NCI-H1694 treated with DMSO at 0.1 percent for 48 hours (cell line): ENCODE measurements around the gene RPL5.
"Not testable (repeated sequence)": the region's sequence is repeated elsewhere in the genome, so short reads cannot be mapped to it uniquely, and the experiment has no call there.

Experiments
- DNase-seq: peaks from one replicate; lab custom pipeline; 2025; lab: John Stamatoyannopoulos, UW

RPL5 gene

DNA sequence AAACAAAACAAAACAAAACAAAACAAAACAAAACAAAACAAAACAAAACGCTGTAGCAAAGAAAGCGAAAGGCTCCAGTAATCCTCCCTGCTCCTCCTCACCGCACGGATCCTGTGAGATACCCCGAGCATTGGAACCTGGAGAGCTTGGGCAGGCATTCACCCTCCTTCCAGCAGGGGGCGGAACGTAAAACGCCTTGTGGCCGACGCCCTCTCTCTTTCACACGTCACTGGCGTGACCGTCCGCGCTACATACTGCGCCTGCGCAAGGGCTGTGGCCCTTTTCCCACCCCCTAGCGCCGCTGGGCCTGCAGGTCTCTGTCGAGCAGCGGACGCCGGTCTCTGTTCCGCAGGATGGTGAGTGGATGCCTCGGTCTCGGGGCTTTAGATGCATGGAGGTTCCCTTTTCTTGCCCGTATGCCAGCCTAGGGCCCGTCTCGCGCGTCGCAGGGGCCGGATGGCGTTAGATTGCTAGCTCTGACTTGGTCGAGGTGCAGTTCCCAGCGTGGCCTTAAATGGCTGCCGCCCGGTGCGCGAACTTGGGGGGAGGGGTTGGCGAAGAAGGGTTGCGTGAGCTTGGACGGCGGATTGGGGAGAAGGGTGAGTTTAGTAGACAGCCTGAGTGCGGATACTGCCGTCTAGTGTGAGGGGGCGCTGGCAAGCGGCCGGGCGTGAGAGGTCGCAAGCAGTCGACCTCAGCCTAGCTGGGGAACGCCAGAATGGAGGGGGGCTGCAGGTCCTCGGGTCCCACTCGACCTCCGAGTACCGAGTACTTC lies at the start of gene RPL5:
TSS of gene RPL5 (plus strand) at position 279 of the 775 bp plus-strand sequence. CDS start at position 354, 75 bp downstream.
- DNase-seq: peak; percentile 96

DNA sequence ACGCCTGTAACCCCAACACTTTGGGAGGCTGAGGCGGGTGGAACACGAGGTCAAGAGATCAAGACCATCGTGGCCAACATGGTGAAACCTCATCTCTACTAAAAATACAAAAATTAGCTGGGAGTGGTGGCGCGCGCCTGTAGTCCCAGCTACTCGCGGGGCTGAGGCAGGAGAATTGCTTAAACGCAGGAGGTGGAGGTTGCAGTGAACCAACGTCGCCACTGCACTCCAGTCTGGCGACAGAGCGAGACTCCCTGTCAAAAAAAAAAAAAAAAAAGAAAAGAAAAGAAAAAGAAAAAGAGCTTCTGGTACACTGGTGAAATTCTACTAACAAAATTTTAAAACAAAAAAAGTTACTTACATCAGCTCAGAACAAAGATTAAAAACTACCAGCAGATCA lies 48.3 kb upstream of the RPL5 start:
- DNase-seq: not testable (repeated sequence)

DNA sequence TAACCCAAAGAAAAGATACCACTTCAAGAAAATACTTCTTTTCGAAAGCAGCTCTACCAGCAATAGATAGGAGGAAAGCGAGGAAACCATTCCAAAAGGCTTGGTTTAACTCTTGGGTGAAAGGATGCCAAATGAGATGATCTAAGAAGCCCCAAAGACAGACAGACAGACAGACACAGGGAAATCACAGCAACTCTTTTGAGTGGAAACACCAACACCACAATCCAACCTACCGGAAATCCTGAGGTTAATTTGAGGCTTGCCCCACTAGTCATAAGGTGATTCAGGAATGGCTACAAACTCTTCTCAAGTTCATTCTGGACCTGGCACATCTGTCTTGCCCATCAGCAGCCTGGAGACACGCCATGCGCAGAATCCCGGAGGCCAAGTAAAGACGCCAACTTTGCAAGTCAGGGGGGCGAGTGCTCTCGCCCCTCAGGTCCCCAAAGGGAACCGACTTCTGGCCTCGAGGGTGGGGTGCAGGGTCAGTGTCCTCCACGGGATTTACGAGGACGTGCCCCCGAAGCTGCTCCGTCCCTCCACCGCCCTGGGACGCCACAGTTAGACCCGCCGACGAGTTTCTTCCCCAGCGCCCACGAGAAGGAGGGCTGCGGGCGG lies 47.7 kb upstream of the RPL5 start:
- DNase-seq: no peak

GRCh38 chr1:92784639-92785500 lies 47.0 kb upstream of the RPL5 start, which contains the start of gene EVI5:
EVI5 (minus strand) TSS chr1:92785108; CDS start chr1:92736546, 48,562 bp downstream.
- peak; percentile 95 for DNase-seq

DNA sequence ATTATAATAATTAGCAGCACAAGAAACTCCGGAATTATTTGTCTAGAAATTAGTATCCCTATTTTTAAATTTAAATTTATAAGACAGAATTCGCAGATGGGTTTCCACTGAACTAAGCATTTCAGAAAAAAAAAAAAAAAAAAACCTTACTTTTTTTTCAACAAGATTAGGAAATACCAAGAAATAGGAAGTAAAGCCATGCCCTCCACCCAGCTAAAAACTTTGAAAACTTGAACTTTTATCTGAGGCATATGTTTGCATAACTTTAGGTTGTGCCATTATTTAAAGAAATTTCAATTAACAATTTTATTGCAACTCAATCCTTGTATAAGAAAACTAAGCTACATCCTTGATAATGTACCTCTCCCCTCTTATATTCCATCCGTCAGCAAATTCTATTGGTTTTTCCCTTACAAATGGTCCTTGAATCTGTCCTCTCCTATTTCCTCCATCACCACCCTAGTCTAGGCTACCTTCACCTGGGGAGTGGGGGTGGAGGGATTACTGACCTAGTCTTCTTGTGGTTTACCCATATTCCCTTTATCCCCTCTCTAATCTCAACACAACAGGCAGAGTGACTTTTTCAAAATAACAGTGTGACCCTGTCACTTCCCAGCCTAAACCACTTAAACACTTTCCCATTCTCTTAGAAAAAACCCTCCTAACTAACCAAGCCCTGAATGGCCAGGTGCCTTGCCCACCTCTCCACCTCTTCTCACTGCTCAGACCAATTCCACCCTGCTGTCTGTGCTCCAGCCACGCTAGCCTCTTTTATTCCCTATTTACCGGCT lies 45.5 kb upstream of the RPL5 start:
- no peak for DNase-seq

- DNase-seq: no peak
Observed at GRCh38 chr1:92790081-92790480, 41.8 kb upstream of the RPL5 start.

DNA sequence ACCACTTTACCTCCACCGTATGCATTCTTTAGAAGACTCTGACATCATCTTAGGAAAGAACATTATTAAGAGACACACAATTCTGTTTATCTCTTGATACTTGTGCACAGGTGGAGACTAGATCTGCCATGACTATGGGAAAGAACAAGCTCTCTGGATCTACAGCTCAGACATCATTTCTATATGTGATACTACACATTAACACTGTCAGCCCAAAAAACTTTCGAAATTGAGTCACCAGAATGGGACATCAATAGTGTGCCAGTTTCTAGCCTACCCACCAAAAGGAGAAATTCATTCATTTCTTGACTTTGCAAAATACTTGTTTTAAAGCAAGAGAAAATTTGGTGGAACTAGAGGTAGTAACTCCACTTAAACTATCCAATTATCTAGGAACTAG lies 41.0 kb upstream of the RPL5 start:
- DNase-seq: no peak

DNA sequence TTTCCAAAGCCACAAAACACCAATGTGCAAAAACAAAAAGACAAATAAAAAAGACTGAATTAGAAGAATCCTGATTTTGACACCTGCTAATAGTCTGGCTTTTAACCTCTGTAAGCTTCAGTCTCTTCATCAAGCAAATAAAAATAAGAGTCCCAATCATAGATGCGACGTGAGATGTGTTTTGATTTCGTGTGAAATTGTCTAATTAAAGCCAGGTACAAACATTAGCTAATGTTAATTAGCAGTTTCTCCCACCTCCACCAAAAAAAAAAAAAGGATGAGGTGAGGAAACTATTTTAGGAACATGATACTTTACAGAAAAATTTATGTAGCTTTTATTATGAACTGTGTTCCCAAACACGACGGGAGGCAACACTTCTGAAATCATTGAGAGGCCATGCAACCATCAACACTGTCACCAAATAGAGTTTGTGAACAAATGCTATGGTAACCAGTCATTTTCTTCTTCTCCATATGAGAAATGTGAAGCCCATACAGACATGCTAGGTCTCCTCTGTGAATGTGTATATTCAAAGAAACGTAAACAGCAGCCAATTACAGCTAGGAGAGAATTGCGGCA lies 40.3 kb upstream of the RPL5 start:
- no peak for DNase-seq

DNA sequence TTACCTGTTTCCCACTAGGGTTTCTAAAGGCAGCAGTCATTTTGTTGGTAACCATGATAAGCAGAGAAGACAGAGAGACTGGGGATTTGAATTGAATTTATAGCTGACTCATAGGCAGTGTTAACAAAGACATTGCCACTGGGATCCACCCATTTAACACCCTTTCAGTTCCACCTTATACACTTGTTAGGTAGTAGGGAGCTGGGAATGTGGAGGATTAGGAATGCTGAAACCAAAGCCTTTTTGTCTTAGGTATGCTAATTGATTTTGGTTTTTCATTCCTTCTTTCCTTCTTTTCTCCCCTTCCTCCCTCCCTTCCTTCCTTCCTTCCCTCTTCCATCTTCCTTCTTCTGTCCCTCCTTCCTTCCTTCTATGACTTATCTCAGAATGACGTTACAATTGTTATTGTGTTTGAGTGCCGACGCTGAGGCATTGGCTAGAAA lies 39.5 kb upstream of the RPL5 start:
- no peak for DNase-seq

DNA sequence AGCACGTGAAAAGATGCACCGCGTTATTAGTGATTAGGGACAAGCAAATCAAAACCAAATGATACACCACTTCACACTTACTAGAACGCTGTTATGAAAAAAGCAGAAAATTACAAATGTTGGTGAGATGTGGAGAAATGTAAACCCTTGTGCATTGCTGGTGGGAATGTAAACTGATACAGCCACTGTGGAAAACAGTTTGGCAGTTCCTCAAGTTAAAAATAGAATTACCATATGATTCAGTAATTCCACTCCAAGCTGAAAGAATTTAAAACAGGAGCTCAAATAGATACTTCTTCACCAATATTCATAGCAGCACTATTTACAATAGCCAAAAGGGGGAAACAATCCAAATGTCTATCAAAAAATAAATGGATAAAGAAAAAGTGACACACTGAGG lies 36.7 kb upstream of the RPL5 start:
- DNase-seq: no peak

DNA sequence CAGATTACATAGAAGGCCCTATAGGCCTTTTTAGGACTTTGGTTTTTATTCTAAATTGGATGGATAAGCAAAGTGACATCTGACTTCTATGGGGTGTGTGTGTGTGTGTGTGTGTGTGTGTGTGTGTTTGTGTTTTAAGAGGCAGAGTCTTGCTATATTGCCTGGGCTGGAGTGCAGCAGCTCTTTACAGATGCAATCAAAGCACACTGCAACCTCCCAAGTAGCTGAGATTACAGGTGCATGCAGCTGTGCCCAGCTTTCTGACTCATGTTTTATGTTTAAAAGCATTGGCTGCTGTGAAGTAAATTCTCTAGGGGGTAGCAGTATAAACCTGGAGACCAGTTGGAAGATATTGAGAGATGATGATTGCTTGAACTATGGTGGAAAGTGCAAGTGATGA lies 34.5 kb upstream of the RPL5 start:
- no peak for DNase-seq

GRCh38 chr1:92797961-92798360 lies 33.9 kb upstream of the RPL5 start:
- no peak for DNase-seq

DNA sequence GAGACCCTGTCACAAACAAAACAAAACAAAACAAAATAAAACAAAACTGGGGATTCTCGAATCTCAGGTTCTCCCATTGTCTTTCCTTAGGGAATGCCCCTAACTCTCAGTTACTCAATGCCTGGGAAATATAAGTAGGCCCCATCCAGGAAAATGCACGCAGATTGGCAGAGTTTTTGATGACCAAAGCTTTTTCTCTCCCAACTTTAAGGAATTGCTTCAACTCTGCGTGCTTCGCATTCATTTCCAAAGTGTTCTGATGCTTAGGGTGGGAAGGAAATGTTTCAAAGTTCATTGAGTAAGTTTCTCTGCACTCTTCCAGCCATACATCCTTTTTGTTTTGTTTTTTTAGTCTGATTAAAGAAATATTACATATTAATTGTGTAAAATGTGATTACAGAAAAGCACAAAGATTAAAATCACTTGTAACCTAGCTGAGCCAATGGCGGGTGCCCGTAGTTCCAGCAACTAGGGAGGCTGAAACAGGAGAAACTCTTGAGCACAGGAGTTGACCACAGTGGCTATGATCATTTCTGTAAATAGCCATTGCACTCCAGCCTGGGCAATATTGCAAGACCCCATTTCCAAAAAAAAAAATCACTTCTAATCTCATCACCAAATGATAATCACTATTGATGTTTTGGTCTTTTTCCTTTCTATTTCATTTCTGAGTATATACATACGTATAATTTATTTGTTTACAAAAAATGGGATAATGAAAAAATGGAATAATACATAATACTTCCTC lies 28.5 kb upstream of the RPL5 start:
- DNase-seq: no peak

DNA sequence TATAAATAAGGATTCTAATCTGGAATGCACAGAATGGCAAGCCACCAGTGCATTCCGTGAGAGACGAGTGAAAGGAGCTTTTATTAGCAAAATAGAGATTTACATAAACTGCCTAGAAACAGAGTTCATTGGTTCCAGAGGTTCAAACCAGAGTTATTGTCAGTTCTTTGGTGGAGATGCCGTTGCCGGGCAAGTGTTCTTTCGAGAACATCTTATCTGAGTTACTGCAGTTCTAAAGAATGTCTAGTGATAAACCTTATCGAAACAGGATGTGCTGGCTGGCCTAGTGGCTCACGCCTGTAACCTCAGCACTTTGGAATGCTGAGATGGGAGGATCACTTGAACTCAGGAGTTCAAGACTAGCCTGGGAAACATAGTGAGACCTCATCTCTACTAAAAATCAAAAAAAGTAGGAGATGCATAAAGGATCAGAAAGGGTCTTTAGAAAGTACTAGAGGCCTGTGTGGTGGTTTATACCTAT lies 27.1 kb upstream of the RPL5 start:
- no peak for DNase-seq

GRCh38 chr1:92805216-92805615 lies 26.6 kb upstream of the RPL5 start:
- DNase-seq: no peak

DNA sequence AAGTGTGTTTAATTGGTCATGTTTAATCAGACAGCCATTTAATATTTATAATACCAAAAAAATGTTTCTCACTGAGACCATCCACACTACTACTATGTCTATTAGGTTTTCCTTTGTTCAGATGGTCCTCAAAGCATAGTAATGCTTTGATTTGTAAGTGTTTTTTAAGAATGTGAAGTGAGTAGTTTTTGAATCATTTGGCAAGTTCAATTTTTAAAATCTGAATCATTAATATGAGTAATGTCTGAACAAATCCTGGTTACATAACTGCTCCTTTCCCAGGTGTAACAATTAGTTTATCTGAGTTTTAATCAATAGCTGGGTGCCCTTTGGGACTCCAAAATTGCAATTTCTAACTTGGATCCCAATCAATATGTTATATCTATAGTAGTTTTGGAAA lies 23.5 kb upstream of the RPL5 start:
- DNase-seq: no peak

DNA sequence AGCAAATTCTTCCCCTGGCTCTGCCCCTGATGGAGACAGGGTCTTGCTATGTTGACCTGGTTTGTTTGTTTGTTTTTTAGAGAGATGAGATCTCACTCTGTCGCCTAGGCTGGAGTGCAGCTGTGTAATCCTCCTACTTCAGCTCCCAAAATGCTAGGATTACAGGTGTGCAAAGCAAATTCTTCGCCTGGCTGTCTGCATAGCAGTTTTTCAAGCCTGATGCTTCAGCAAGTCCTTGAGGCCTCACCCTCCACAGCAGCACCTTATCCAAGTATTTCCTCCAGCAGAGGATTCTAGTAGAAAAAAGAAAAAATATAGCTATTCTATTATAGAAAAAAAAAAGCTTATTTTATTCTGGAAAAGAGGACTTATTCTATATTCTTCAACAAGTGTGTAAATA lies 15.1 kb upstream of the RPL5 start:
- no peak for DNase-seq

DNA sequence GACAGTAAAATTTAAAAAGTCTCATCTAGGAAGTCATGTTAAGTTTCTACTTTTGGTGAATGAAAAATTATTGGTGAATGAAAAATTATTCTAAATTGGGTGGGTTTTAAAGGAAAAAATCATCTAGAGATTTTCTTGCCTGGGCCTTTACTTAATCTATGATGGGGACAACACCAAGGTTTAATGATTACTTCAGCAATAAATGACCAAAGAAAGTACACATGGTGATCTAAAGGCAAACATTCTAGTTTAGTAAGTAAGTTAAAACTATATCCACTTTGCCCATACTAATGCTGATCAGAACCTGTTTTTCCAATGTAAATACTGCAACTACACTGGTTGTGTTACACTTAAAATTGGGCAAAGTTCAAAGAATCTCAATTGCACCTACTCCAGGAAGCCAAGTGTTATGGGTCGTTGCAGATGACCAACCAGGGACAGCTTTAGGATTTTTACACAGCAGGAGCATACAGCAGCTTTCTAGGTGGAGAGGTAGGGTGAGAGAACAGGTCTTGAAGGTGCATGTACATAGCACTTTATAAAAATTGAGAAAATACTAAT lies 14.6 kb upstream of the RPL5 start:
- no peak for DNase-seq

- peak; percentile 10 for DNase-seq
Observed at GRCh38 chr1:92817986-92818764, 13.7 kb upstream of the RPL5 start.
